ENCODE measurements around the gene MAP7D1. TPM values are rescaled to one million over a fixed set of nuclear protein-coding genes. Genes with fewer than 3 reads are reported as not detected.

Gene MAP7D1
- total RNA-seq, 4 donors from 2014 or later, result 73.3 to 244 (median 115) TPM

DNA sequence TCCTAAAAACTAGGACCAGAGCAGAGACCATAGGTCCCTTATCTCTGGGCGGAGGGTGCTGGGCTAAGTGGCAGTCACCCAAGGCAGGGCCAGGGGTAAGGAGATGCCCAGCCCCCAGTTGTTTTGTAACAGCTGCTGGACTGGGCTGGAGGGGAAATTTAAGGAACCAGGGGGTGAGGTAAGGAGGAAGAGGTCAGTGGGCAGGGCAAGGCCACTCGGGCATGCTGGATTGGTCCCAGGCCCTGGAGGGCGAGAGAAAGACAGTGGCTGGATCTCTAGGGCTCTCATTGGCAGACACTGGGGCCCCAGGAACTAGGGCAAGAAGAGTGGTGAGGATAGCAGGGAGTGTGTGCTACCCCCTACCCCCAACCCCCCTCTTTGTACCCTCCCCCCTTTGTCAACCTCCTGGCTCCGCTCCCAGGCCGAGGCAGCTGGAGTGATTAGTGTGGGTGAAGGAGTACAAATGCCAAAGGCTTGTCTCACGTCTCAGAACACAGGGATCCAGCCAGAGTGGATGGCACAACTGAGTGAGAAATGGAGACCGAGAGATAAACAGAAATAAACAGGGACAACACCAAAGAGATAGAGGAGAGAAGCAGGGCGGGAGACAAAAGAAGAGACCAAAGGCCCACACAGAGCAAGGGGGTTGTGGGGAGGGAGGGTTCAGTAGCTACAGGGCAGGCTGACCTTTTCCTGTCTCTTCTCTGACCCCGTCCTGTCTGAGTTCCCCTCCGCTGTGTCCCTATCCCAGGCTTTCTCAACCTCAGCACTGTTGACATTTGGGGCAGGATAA is 47.8 kb downstream of the MAP7D1 start:
- no peak for TF ChIP-seq CTCF (IDR thresholded peaks at IDR 0.05)
- peak; percentile 77 for ATAC-seq (ENCODE audit: low FRiP score)
- peak; percentile 46 for DNase-seq (ENCODE audit: low spot score)

- no peak for ATAC-seq (ENCODE audit: low FRiP score)
- no peak for TF ChIP-seq CTCF (IDR thresholded peaks at IDR 0.05)
- DNase-seq (ENCODE audit: low spot score), result no peak
These were observed 48.5 kb downstream of the MAP7D1 start for GRCh38 chr1:36204347-36204909.

- ATAC-seq (ENCODE audit: low FRiP score) (no peak), DNase-seq (ENCODE audit: low spot score) (no peak)
- TF ChIP-seq CTCF (IDR thresholded peaks at IDR 0.05), result no peak
These were observed 50.4 kb downstream of the MAP7D1 start for GRCh38 chr1:36206323-36206858.

DNA sequence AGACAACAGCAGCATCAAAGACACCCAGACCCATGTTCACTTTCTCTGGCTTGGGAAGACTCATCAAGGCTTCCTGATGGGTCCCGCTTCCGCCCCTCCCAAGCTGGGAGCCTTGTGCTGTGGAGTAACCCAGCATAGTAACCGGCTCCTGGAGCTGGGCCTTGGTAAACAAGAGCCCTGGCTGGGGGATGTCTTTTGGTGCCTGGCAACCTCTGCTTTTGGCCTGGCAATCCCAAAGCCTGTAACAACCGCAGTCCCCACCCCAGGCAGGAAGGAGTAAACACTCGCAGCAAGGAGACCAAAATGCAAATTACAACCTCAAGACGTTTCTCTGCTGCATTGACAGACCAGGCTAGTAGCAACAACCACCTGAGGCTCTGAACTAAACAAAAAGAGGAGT is 51.4 kb downstream of the MAP7D1 start:
- peak; percentile 52 for ATAC-seq (ENCODE audit: low FRiP score)

DNA sequence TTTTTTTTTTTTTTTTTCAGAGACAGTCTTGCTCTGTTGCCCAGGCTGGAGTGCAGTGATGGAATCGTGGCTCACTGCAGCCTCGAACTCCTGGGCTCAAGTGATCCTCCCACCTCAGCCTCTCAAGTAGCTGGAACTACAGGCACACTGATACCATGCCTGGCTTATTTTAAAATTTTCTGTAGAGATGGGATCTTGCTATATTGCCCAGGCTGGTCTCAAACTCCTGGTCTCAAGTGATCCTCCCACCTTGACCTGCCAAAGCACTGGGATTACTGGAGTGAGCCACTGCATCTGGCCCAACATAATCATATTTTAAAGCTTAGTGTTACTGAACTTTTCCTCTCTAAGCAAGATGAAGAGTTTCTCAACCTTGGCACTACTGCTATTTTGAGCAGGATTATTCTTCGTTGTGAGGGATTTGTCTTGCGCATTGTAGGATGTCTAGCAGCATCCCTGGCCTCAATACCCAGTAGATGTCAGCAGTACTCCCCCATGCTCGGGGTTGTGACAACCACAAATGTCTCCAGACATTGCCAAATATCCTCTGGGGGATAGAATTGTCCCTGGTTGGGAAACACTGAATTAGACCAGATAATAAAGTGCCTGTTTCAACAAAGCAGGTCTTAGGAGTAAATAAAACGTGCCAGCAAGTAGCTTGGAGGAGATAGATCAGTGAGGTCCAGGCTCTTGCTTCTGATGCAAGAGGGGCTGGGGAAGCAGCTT is 53.2 kb downstream of the MAP7D1 start:
- TF ChIP-seq CTCF (IDR thresholded peaks at IDR 0.05), result no peak
- DNase-seq (ENCODE audit: low spot score) (no peak), ATAC-seq (ENCODE audit: low FRiP score) (peak; percentile 30)

More for the DNA sequence above, 51.4 kb downstream of the MAP7D1 start:
- no peak for DNase-seq (ENCODE audit: low spot score)
- TF ChIP-seq CTCF (IDR thresholded peaks at IDR 0.05), result no peak

DNA sequence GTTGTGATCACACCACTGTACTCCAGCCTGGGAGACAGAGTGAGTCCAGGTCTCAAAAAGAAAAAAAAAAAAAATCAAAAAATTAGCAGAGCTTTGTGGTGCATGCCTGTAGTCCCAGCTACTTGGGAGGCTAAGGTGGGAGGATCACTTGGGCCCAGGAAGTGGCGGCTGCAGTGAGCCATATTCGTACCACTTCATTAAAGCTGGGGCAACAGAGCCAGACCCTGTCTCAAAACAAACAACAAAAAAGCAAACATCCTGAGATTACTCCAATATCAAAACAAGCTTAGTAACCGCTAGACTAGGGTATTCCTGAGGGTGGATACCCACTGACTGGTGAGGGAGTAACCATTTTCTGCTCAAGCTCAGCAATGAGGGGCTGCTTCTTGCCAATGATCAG is 55.3 kb downstream of the MAP7D1 start:
- TF ChIP-seq CTCF (IDR thresholded peaks at IDR 0.05), result no peak
- DNase-seq (ENCODE audit: low spot score) (no peak), ATAC-seq (ENCODE audit: low FRiP score) (no peak)

Measured in omental fat pad (tissue), 4 donors.